ENCODE data around the gene ZNF138.

ZNF138 gene

GRCh38 chr7:64876792-64877713, 82.8 kb downstream of the ZNF138 start:
- H3K4me2 ChIP-seq (ENCODE audit: low read length) = peak overlapping the region; percentile 5; the same call in 1 of the 2 replicates
- no peaks in the 10 kb centered on the region for H4K20me1 ChIP-seq (ENCODE audit: control insufficient read depth, insufficient read depth, low read depth, low read length)
- H3K4me1 ChIP-seq (ENCODE audit: control insufficient read depth, low read length) = no peaks in the 10 kb centered on the region
- H3K27ac ChIP-seq (ENCODE audit: low read depth, low read length) = no peak overlapping the region
- no peaks in the 10 kb centered on the region for H3K36me3 ChIP-seq (ENCODE audit: control insufficient read depth, low read length)
- peaks cover 39% of the 10 kb centered on the region; the same call in 1 of the 2 replicates for H3K9me3 ChIP-seq (ENCODE audit: control insufficient read depth, insufficient read depth, low read length)
- H3K27me3 ChIP-seq (ENCODE audit: control insufficient read depth, low read length) = no peaks in the 10 kb centered on the region
- no peak overlapping the region for H3K4me3 ChIP-seq (ENCODE audit: low read length)
- H3F3A ChIP-seq (ENCODE audit: control insufficient read depth, insufficient read depth) = no peaks in the 10 kb centered on the region
- TF ChIP-seq CTCF (IDR thresholded peaks at IDR 0.05; ENCODE audit: low read depth, low read length, poor library complexity, severe bottlenecking) (no peak), EZH2phosphoT487 (IDR thresholded peaks at IDR 0.05; ENCODE audit: borderline replicate concordance, low read length) (no peak)
- no peaks in the 10 kb centered on the region for H3K79me2 ChIP-seq (ENCODE audit: control insufficient read depth, low read length)
- H3K9me2 ChIP-seq (replicated peaks; ENCODE audit: control insufficient read depth, low read length) = no peaks in the 10 kb centered on the region

GRCh38 chr7:64877714-64878610, 83.7 kb downstream of the ZNF138 start:
- Histone ChIP-seq H3K4me2 (ENCODE audit: low read length) (peak overlapping the region; percentile 5; the same call in 1 of the 2 replicates), H3K27me3 (ENCODE audit: control insufficient read depth, low read length) (no peaks in the 10 kb centered on the region), H3K4me3 (ENCODE audit: low read length) (no peak overlapping the region), H3K4me1 (ENCODE audit: control insufficient read depth, low read length) (no peaks in the 10 kb centered on the region), H3K9me2 (replicated peaks; ENCODE audit: control insufficient read depth, low read length) (no peaks in the 10 kb centered on the region), H3K27ac (ENCODE audit: low read depth, low read length) (no peak overlapping the region), H3K79me2 (ENCODE audit: control insufficient read depth, low read length) (no peaks in the 10 kb centered on the region), H3K36me3 (ENCODE audit: control insufficient read depth, low read length) (no peaks in the 10 kb centered on the region), H3K9me3 (ENCODE audit: control insufficient read depth, insufficient read depth, low read length) (peaks cover 48% of the 10 kb centered on the region; the same call in 1 of the 2 replicates), H3F3A (ENCODE audit: control insufficient read depth, insufficient read depth) (no peaks in the 10 kb centered on the region), H4K20me1 (ENCODE audit: control insufficient read depth, insufficient read depth, low read depth, low read length) (no peaks in the 10 kb centered on the region)
- TF ChIP-seq EZH2phosphoT487 (IDR thresholded peaks at IDR 0.05; ENCODE audit: borderline replicate concordance, low read length) (no peak), CTCF (IDR thresholded peaks at IDR 0.05; ENCODE audit: low read depth, low read length, poor library complexity, severe bottlenecking) (no peak)

- no peaks in the 10 kb centered on the region for H4K20me1 ChIP-seq (ENCODE audit: control insufficient read depth, insufficient read depth, low read depth, low read length)
- TF ChIP-seq EZH2phosphoT487 (IDR thresholded peaks at IDR 0.05; ENCODE audit: borderline replicate concordance, low read length) (no peak), CTCF (IDR thresholded peaks at IDR 0.05; ENCODE audit: low read depth, low read length, poor library complexity, severe bottlenecking) (no peak)
- peaks cover 50% of the 10 kb centered on the region; the same call in 1 of the 2 replicates for H3K9me3 ChIP-seq (ENCODE audit: control insufficient read depth, insufficient read depth, low read length)
- no peaks in the 10 kb centered on the region for H3K79me2 ChIP-seq (ENCODE audit: control insufficient read depth, low read length)
- H3K4me1 ChIP-seq (ENCODE audit: control insufficient read depth, low read length) = no peaks in the 10 kb centered on the region
- H3F3A ChIP-seq (ENCODE audit: control insufficient read depth, insufficient read depth) = no peaks in the 10 kb centered on the region
- H3K36me3 ChIP-seq (ENCODE audit: control insufficient read depth, low read length) = no peaks in the 10 kb centered on the region
- no peak overlapping the region for H3K4me3 ChIP-seq (ENCODE audit: low read length)
- no peaks in the 10 kb centered on the region for H3K27me3 ChIP-seq (ENCODE audit: control insufficient read depth, low read length)
- H3K27ac ChIP-seq (ENCODE audit: low read depth, low read length) = no peak overlapping the region
- H3K9me2 ChIP-seq (replicated peaks; ENCODE audit: control insufficient read depth, low read length) = no peaks in the 10 kb centered on the region
- no peak overlapping the region for H3K4me2 ChIP-seq (ENCODE audit: low read length)
Observed at GRCh38 chr7:64878684-64879083, 84.5 kb downstream of the ZNF138 start.

All from DOHH2 (cell line).